OCI-LY1 (cell line): Measurements from ENCODE around the gene MBNL2.

Experiments
- H2AFZ ChIP-seq: fragments of 200-600 bp; sonication (generic), shearing (Covaris generic); 2 replicates; pipeline ENCODE4 v1.6.0; 2014; ENCODE audit warnings: antibody characterized with exemption, mild to moderate bottlenecking, low read length
- H3F3A ChIP-seq: fragments of 200-600 bp; sonication (generic), shearing (Covaris generic); 2 replicates; pipeline ENCODE4 v1.6.0; 2014; ENCODE audit warnings: mild to moderate bottlenecking, antibody characterized with exemption, low read length, moderate library complexity; ENCODE audit not compliant: insufficient read depth
- H3K27ac ChIP-seq: fragments of 200-600 bp; sonication (generic); 2 replicates; pipeline ENCODE4 v1.5.1; 2014; ENCODE audit warnings: low read length, mixed run types, mild to moderate bottlenecking, low read depth; ENCODE audit not compliant: poor library complexity, severe bottlenecking
- H3K27me3 ChIP-seq: fragments of 200-600 bp; sonication (generic); 2 replicates; pipeline ENCODE4 v1.6.0; 2014; ENCODE audit warnings: antibody characterized with exemption, mild to moderate bottlenecking, low read length, moderate library complexity; ENCODE audit not compliant: insufficient read depth
- H3K36me3 ChIP-seq: fragments of 200-600 bp; sonication (generic); 2 replicates; pipeline ENCODE4 v1.6.1; 2014; ENCODE audit warnings: mild to moderate bottlenecking, antibody characterized with exemption, low read length, moderate library complexity, mixed read lengths; ENCODE audit not compliant: insufficient read depth
- H3K4me1 ChIP-seq: fragments of 200-600 bp; sonication (generic); 2 replicates; pipeline ENCODE4 v1.5.1; 2014; ENCODE audit warnings: mild to moderate bottlenecking, low read length, moderate library complexity; ENCODE audit not compliant: insufficient read depth, severe bottlenecking
- H3K4me2 ChIP-seq: fragments of 200-600 bp; sonication (generic), shearing (Covaris generic); 2 replicates; pipeline ENCODE4 v1.6.1; 2014; ENCODE audit warnings: low read length
- H3K4me3 ChIP-seq: fragments of 200-600 bp; sonication (generic); 2 replicates; pipeline ENCODE4 v1.5.1; 2014; ENCODE audit warnings: low read length, low read depth, mild to moderate bottlenecking, mixed read lengths; ENCODE audit not compliant: poor library complexity, severe bottlenecking
- H3K79me2 ChIP-seq: fragments of 200-600 bp; shearing (Covaris generic); 2 replicates; pipeline ENCODE4 v1.6.1; 2016; ENCODE audit warnings: mixed run types, low read length, mixed read lengths; ENCODE audit not compliant: insufficient read depth
- H3K9ac ChIP-seq: fragments of 200-600 bp; sonication (generic), shearing (Covaris generic); 2 replicates; pipeline ENCODE4 v1.6.1; 2014; ENCODE audit warnings: mild to moderate bottlenecking, low read length, mixed read lengths
- H3K9me2 ChIP-seq: fragments of 200-600 bp; sonication (generic), shearing (Covaris generic); 2 replicates; pipeline ENCODE4 v1.6.1; 2014; ENCODE audit warnings: low read depth, mild to moderate bottlenecking, low read length, mixed read lengths
- H3K9me3 ChIP-seq: fragments of 200-600 bp; shearing (Covaris generic); 2 replicates; pipeline ENCODE4 v1.6.1; 2014; ENCODE audit warnings: low read length, mixed read lengths
- H4K20me1 ChIP-seq: fragments of 200-600 bp; sonication (generic), shearing (Covaris generic); 2 replicates; pipeline ENCODE4 v1.6.0; 2016; ENCODE audit warnings: mild to moderate bottlenecking, low read length; ENCODE audit not compliant: insufficient read depth
- CTCF ChIP-seq: fragments of 200-600 bp; sonication (generic), shearing (Covaris generic); IDR thresholded peaks from 2 replicates; pipeline ENCODE4 v1.5.1; 2017; ENCODE audit warnings: mild to moderate bottlenecking, antibody characterized with exemption, low read length, moderate library complexity, mixed read lengths
- EZH2 ChIP-seq: fragments of 200-600 bp; sonication (generic), shearing (Covaris generic); IDR thresholded peaks from 2 replicates; pipeline ENCODE4 v1.8.0; 2017; ENCODE audit warnings: borderline replicate concordance, mixed run types, mild to moderate bottlenecking, antibody characterized with exemption, low read length, moderate library complexity, mixed read lengths

Gene MBNL2

DNA sequence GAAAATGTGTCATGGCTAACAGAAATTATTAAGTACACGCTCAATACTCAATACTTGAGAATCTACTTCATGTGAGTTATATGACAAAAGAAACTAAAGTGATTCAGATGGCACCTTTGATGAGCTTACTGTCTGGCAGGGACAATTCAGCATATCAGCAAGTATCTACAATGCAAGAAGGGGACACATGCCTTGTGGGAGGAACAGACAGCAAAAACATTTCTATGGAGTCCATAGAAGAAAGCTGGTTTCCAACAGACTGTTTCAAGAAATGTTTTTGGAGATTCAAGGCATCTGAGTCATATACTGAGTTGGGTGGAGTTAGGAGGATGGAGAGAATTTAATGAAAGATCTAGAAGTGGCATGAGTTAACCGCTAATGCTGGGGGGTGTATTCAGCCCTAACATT, 54.7 kb downstream of the MBNL2 start:
- H3F3A ChIP-seq, result no peaks in the 10 kb centered on the region
- peaks cover 17% of the 10 kb centered on the region for H3K4me1 ChIP-seq
- H4K20me1 ChIP-seq, result no peaks in the 10 kb centered on the region

GRCh38 chr13:97278435-97279411, 56.6 kb downstream of the MBNL2 start:
- no peak overlapping the region for H3K9ac ChIP-seq

More for the DNA sequence above, 54.7 kb downstream of the MBNL2 start:
- no peak overlapping the region for H3K4me3 ChIP-seq
- no peak overlapping the region for H2AFZ ChIP-seq
- H3K9me3 ChIP-seq, result no peaks in the 10 kb centered on the region
- no peaks in the 10 kb centered on the region for H3K9me2 ChIP-seq
- H3K79me2 ChIP-seq, result peaks cover 6% of the 10 kb centered on the region; the same call in 1 of the 2 replicates
- TF ChIP-seq CTCF, result no peak
- TF ChIP-seq EZH2, result no peak
- no peak overlapping the region for H3K4me2 ChIP-seq
- peaks cover 23% of the 10 kb centered on the region for H3K36me3 ChIP-seq
- H3K9ac ChIP-seq, result no peak overlapping the region
- no peak overlapping the region for H3K27ac ChIP-seq
- H3K27me3 ChIP-seq, result no peaks in the 10 kb centered on the region

GRCh38 chr13:97279913-97280312, 57.8 kb downstream of the MBNL2 start:
- Histone ChIP-seq H4K20me1 (no peaks in the 10 kb centered on the region), H3K79me2 (peaks cover 6% of the 10 kb centered on the region; the same call in 1 of the 2 replicates)

More at GRCh38 chr13:97278435-97279411, 56.6 kb downstream of the MBNL2 start:
- Histone ChIP-seq H3K27ac (no peak overlapping the region), H3K9me3 (no peaks in the 10 kb centered on the region), H3K4me2 (no peak overlapping the region), H3K4me1 (peaks cover 17% of the 10 kb centered on the region), H3K9me2 (no peaks in the 10 kb centered on the region), H4K20me1 (no peaks in the 10 kb centered on the region), H3F3A (no peaks in the 10 kb centered on the region), H3K36me3 (peaks cover 23% of the 10 kb centered on the region), H3K27me3 (no peaks in the 10 kb centered on the region), H3K4me3 (no peak overlapping the region), H2AFZ (no peak overlapping the region), H3K79me2 (peaks cover 6% of the 10 kb centered on the region; the same call in 1 of the 2 replicates)
- TF ChIP-seq EZH2 (no peak), CTCF (no peak)

More at GRCh38 chr13:97279913-97280312, 57.8 kb downstream of the MBNL2 start:
- Histone ChIP-seq H3K4me3 (no peak overlapping the region), H3K4me2 (no peak overlapping the region), H3K9me2 (no peaks in the 10 kb centered on the region), H3K27me3 (no peaks in the 10 kb centered on the region), H3K36me3 (peaks cover 23% of the 10 kb centered on the region), H3F3A (no peaks in the 10 kb centered on the region), H3K9me3 (no peaks in the 10 kb centered on the region), H2AFZ (no peak overlapping the region), H3K4me1 (peaks cover 17% of the 10 kb centered on the region), H3K9ac (no peak overlapping the region), H3K27ac (no peak overlapping the region)
- TF ChIP-seq EZH2 (no peak), CTCF (no peak)
